GM12875 (cell line): ENCODE results near the gene SCAND1.
"Not testable (repeated sequence)": the region's sequence is repeated elsewhere in the genome, so short reads cannot be mapped to it uniquely, and the experiment has no call there.

Experiments used
- H3K4me3 ChIP-seq: one replicate; pipeline ENCODE4 v1.5.1; 2011; ENCODE audit warnings: low read depth, low read length, control low read depth
- CTCF ChIP-seq: IDR thresholded peaks from 2 replicates; pipeline ENCODE4 v1.5.1; 2011; ENCODE audit warnings: low read depth, mild to moderate bottlenecking, control low read depth, inconsistent platforms, low read length, moderate library complexity, borderline replicate concordance; ENCODE audit not compliant: insufficient read depth

Gene SCAND1

GRCh38 chr20:35974256-35974655, 20.0 kb upstream of the SCAND1 start:
- no peak for TF ChIP-seq CTCF
- H3K4me3 ChIP-seq = no peak overlapping the region

GRCh38 chr20:35972462-35972861, 18.2 kb upstream of the SCAND1 start:
- no peak overlapping the region for H3K4me3 ChIP-seq
- TF ChIP-seq CTCF = no peak

DNA sequence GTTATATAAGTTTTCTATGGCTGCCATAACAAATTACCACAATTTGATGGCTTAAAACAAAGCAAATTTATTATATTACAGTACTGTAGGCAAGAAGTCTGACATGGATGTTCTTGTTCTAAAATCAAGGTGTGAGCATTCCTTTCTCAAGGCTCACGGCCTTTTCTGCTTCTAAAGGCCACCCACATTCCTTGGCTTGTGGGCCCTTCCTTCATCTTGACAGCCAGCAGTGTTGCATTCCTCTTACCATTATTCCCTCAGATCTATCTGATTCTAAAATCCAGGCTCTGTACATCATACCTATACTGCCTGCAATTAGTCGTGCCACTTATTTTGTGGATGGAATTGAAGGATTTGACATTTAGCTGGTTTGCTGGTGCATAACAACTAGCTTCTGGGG, 17.7 kb upstream of the SCAND1 start:
- no peak overlapping the region for H3K4me3 ChIP-seq
- TF ChIP-seq CTCF = no peak

- TF ChIP-seq CTCF = no peak
- no peak overlapping the region for H3K4me3 ChIP-seq
These were observed 14.6 kb upstream of the SCAND1 start for GRCh38 chr20:35968930-35969329.

- H3K4me3 ChIP-seq = no peak within 1 kb of the TSS
- TF ChIP-seq CTCF = no peak
These were observed 13.8 kb upstream of the SCAND1 start, which contains the start of gene CNBD2 for GRCh38 chr20:35967979-35968640. TSS of gene CNBD2 (plus strand) at chr20:35968590. CDS start at chr20:35968763, 173 bp downstream.

GRCh38 chr20:35963878-35964277, 9.6 kb upstream of the SCAND1 start:
- TF ChIP-seq CTCF = no peak
- no peak overlapping the region for H3K4me3 ChIP-seq

- H3K4me3 ChIP-seq = not testable (repeated sequence)
These were observed 5.0 kb upstream of the SCAND1 start for GRCh38 chr20:35959291-35959690.

GRCh38 chr20:35956616-35957015, 2.3 kb upstream of the SCAND1 start:
- H3K4me3 ChIP-seq = no peak overlapping the region
- TF ChIP-seq CTCF = no peak
